ENCODE measurements around the gene ZNF423. TPM values are rescaled to one million over a fixed set of nuclear protein-coding genes. Genes with fewer than 3 reads are reported as not detected.

Gene ZNF423
- total RNA-seq, 1 donor, result 11.6 TPM

DNA sequence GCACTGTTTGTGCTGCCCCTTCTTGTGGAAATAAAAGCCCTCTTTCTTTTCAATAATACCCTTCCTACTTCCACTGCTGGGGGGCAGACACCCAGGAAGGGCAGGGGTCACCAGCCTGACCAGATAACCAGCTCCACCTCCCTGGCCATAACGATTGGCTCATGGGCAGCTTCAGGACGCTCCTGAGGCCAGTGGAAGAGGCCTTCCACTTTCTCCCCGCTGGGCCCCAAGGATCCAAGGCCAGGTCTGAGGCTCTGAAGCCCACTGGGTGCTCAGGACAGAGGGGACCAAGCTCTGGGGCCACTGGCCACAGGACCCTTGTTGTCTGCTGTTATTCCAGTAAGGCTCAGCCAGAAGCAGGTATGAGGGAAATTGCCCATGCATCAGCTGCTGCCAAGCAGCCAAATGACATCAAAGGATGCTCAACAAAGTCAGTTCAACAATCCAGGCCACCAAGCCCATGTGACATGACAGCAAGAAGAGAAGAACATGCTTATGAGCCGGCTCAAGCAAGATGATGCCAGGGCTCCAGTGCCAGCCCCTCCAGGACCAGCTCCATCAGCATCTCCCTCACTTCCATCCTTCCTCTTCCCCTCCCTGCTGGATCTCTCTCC lies 238.8 kb downstream of the ZNF423 start:
- no peak overlapping the region for H2AFZ ChIP-seq (ENCODE audit: low read length)
- no peaks in the 10 kb centered on the region for H3K9me3 ChIP-seq (ENCODE audit: low read depth, low read length)
- DNase-seq (ENCODE audit: insufficient read length, low spot score, missing footprints), result no peak
- H3K4me2 ChIP-seq (ENCODE audit: insufficient read depth, low read length), result no peak overlapping the region
- H4K20me1 ChIP-seq (ENCODE audit: insufficient read depth, low read length), result no peaks in the 10 kb centered on the region
- TF ChIP-seq, protein P1, sequence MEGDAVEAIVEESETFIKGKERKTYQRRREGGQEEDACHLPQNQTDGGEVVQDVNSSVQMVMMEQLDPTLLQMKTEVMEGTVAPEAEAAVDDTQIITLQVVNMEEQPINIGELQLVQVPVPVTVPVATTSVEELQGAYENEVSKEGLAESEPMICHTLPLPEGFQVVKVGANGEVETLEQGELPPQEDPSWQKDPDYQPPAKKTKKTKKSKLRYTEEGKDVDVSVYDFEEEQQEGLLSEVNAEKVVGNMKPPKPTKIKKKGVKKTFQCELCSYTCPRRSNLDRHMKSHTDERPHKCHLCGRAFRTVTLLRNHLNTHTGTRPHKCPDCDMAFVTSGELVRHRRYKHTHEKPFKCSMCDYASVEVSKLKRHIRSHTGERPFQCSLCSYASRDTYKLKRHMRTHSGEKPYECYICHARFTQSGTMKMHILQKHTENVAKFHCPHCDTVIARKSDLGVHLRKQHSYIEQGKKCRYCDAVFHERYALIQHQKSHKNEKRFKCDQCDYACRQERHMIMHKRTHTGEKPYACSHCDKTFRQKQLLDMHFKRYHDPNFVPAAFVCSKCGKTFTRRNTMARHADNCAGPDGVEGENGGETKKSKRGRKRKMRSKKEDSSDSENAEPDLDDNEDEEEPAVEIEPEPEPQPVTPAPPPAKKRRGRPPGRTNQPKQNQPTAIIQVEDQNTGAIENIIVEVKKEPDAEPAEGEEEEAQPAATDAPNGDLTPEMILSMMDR (IDR thresholded peaks at IDR 0.05; ENCODE audit: extremely low read depth, low read depth, low read length), result no peak
- no peaks in the 10 kb centered on the region for H3K36me3 ChIP-seq (ENCODE audit: insufficient read depth, low read length)
- H3K79me2 ChIP-seq (ENCODE audit: insufficient read depth, low read length), result no peaks in the 10 kb centered on the region
- no peaks in the 10 kb centered on the region for H3K27me3 ChIP-seq (ENCODE audit: insufficient read depth, low read length)
- no peak overlapping the region for H3K27ac ChIP-seq (ENCODE audit: low read depth, low read length)
- no peak overlapping the region for H3K4me3 ChIP-seq (ENCODE audit: insufficient read depth, low read length)
- peaks cover 28% of the 10 kb centered on the region for H3K4me1 ChIP-seq (ENCODE audit: insufficient read depth, low read length)

DNA sequence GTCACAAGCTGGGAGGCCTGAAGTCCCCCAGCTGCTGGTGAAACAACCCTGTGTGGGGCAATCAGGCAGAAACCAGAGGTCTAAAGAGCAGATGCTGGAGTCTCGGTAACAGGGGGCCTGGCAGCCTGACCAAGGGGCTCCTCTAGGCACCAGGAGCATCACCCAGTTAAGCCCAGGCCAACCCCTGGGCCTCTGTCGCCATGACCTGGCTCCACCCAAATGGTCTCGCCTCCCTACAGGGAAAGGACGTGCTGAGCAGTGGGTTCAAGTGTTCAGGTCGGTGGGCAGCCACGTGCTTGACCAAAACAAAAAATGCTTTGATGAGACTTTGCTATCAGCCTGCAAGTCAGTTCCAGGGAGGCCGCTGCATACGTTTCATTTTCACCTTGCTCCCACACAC lies 240.3 kb downstream of the ZNF423 start:
- Histone ChIP-seq H3K79me2 (ENCODE audit: insufficient read depth, low read length) (no peaks in the 10 kb centered on the region), H3K27ac (ENCODE audit: low read depth, low read length) (no peak overlapping the region), H3K4me2 (ENCODE audit: insufficient read depth, low read length) (no peak overlapping the region), H3K4me3 (ENCODE audit: insufficient read depth, low read length) (no peak overlapping the region), H3K27me3 (ENCODE audit: insufficient read depth, low read length) (no peaks in the 10 kb centered on the region), H4K20me1 (ENCODE audit: insufficient read depth, low read length) (no peaks in the 10 kb centered on the region), H3K9me3 (ENCODE audit: low read depth, low read length) (no peaks in the 10 kb centered on the region), H2AFZ (ENCODE audit: low read length) (no peak overlapping the region), H3K4me1 (ENCODE audit: insufficient read depth, low read length) (peaks cover 18% of the 10 kb centered on the region), H3K36me3 (ENCODE audit: insufficient read depth, low read length) (no peaks in the 10 kb centered on the region)
- DNase-seq (ENCODE audit: insufficient read length, low spot score, missing footprints), result no peak
- TF ChIP-seq, protein P1 (IDR thresholded peaks at IDR 0.05; ENCODE audit: extremely low read depth, low read depth, low read length), result no peak

DNA sequence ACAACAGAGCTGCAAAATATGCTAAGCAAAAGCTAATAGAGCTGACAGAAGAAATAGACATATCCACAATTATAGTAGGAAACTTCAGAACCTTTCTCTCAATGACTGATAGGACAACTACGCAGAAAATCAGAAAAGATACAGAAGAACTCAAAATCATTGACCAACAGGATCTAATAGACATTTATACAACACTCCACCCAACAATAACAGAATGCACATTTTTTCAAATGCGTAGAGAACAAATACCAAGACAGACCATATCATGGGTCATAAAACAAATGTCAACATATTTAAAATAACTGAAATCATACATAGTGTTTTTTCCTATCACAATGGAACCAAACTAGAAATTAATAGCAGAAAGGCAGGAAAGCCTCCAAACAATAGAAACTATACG lies 244.9 kb downstream of the ZNF423 start:
- H3K27ac ChIP-seq (ENCODE audit: low read depth, low read length), result no peak overlapping the region
- TF ChIP-seq, protein P1 (IDR thresholded peaks at IDR 0.05; ENCODE audit: extremely low read depth, low read depth, low read length), result no peak
- H3K4me3 ChIP-seq (ENCODE audit: insufficient read depth, low read length), result no peak overlapping the region
- H3K4me2 ChIP-seq (ENCODE audit: insufficient read depth, low read length), result no peak overlapping the region
- H2AFZ ChIP-seq (ENCODE audit: low read length), result no peak overlapping the region
- H3K79me2 ChIP-seq (ENCODE audit: insufficient read depth, low read length), result no peaks in the 10 kb centered on the region
- no peaks in the 10 kb centered on the region for H4K20me1 ChIP-seq (ENCODE audit: insufficient read depth, low read length)
- no peaks in the 10 kb centered on the region for H3K27me3 ChIP-seq (ENCODE audit: insufficient read depth, low read length)
- H3K4me1 ChIP-seq (ENCODE audit: insufficient read depth, low read length), result peaks cover 6% of the 10 kb centered on the region
- H3K9me3 ChIP-seq (ENCODE audit: low read depth, low read length), result no peaks in the 10 kb centered on the region
- DNase-seq (ENCODE audit: insufficient read length, low spot score, missing footprints), result no peak
- H3K36me3 ChIP-seq (ENCODE audit: insufficient read depth, low read length), result no peaks in the 10 kb centered on the region

DNA sequence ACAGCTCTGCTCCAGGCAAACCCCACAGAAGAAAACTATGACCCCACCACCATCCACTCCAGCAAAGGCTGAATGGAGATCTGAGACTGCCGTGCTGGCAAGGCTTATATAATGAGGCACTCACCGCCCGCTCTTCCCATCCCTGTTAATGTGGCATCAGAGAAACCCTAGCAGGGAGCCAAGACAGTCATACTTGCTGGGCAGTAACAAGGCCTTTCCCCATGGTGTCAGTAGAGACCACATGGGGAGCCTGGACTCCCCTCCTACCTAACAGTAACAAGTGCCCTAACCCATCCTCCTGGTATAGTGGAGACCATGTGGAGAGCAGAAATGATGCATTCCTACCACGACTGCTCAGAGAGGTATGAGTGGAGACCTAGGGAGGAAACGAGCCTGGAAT lies 247.1 kb downstream of the ZNF423 start:
- H3K4me3 ChIP-seq (ENCODE audit: insufficient read depth, low read length), result no peak overlapping the region
- DNase-seq (ENCODE audit: insufficient read length, low spot score, missing footprints), result no peak

More for the DNA sequence above, 247.1 kb downstream of the ZNF423 start:
- no peaks in the 10 kb centered on the region for H3K27me3 ChIP-seq (ENCODE audit: insufficient read depth, low read length)
- H3K9me3 ChIP-seq (ENCODE audit: low read depth, low read length), result no peaks in the 10 kb centered on the region
- TF ChIP-seq, protein P1 (IDR thresholded peaks at IDR 0.05; ENCODE audit: extremely low read depth, low read depth, low read length), result peak; percentile 95
- no peaks in the 10 kb centered on the region for H3K36me3 ChIP-seq (ENCODE audit: insufficient read depth, low read length)
- no peak overlapping the region for H3K27ac ChIP-seq (ENCODE audit: low read depth, low read length)
- no peaks in the 10 kb centered on the region for H3K79me2 ChIP-seq (ENCODE audit: insufficient read depth, low read length)
- no peak overlapping the region for H3K4me2 ChIP-seq (ENCODE audit: insufficient read depth, low read length)
- H4K20me1 ChIP-seq (ENCODE audit: insufficient read depth, low read length), result no peaks in the 10 kb centered on the region
- peaks cover 6% of the 10 kb centered on the region for H3K4me1 ChIP-seq (ENCODE audit: insufficient read depth, low read length)
- H2AFZ ChIP-seq (ENCODE audit: low read length), result no peak overlapping the region
